ENCODE results near the gene MYG1. TPM values are rescaled to one million over a fixed set of nuclear protein-coding genes. Genes with fewer than 3 reads are reported as not detected.

Gene MYG1, protein sequence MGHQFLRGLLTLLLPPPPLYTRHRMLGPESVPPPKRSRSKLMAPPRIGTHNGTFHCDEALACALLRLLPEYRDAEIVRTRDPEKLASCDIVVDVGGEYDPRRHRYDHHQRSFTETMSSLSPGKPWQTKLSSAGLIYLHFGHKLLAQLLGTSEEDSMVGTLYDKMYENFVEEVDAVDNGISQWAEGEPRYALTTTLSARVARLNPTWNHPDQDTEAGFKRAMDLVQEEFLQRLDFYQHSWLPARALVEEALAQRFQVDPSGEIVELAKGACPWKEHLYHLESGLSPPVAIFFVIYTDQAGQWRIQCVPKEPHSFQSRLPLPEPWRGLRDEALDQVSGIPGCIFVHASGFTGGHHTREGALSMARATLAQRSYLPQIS
- 60.0 TPM for polyA plus RNA-seq (2013, experiment 1 of 2)
- polyA plus RNA-seq (2013, experiment 2 of 2): 63.1 TPM

DNA sequence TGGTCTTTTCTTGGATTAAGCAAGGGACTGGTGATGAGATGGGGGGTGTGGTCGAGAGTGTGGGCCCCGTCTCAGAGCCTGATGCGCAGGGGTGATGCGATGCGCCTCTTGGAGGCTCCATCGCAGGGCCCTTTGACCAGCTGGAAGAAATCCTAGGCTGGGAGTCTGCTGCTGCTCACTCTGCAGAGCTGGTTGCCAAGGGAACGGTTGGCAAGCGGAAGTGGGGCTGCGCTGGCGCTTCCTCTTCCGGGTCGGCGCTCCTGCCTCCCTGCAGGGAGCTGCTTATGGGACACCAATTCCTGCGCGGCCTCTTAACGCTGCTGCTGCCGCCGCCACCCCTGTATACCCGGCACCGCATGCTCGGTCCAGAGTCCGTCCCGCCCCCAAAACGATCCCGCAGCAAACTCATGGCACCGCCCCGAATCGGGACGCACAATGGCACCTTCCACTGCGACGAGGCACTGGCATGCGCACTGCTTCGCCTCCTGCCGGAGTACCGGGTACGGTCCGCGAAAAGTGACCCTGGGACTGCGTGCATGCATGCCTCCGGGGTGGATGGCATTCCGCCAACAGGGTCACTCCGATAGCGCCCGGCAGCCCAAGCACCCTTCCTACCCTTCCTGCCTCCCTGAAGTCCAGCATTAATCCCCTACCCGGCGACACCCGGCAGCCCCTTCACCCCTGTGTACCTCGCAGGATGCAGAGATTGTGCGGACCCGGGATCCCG, at the start of gene MYG1:
Gene MYG1, plus strand, starts transcription at position 242 of the 727 bp plus-strand sequence. Its CDS starts 43 bp downstream, at position 285.
- Histone ChIP-seq H3K27me3 (ENCODE audit: insufficient read depth, low read length) (no peaks in the 10 kb centered on the region), H3K9me3 (ENCODE audit: insufficient read depth, low read depth, low read length) (no peaks in the 10 kb centered on the region), H3K9ac (ENCODE audit: low read depth, low read length) (peak within 1 kb of the TSS; percentile 81), H3K4me1 (ENCODE audit: insufficient read depth, low read length) (no peaks in the 10 kb centered on the region; the same call in 1 of the 2 replicates), H3K4me3 (ENCODE audit: low read length) (peak within 1 kb of the TSS; percentile 86), H3K27ac (ENCODE audit: low read depth, low read length) (peak within 1 kb of the TSS; percentile 75; the same call in 1 of the 2 replicates), H3K36me3 (ENCODE audit: insufficient read depth, low read length) (peaks cover 52% of the 10 kb centered on the region)
- WGBS: 2% methylated on average over 51 of the region's 51 CpGs

DNA sequence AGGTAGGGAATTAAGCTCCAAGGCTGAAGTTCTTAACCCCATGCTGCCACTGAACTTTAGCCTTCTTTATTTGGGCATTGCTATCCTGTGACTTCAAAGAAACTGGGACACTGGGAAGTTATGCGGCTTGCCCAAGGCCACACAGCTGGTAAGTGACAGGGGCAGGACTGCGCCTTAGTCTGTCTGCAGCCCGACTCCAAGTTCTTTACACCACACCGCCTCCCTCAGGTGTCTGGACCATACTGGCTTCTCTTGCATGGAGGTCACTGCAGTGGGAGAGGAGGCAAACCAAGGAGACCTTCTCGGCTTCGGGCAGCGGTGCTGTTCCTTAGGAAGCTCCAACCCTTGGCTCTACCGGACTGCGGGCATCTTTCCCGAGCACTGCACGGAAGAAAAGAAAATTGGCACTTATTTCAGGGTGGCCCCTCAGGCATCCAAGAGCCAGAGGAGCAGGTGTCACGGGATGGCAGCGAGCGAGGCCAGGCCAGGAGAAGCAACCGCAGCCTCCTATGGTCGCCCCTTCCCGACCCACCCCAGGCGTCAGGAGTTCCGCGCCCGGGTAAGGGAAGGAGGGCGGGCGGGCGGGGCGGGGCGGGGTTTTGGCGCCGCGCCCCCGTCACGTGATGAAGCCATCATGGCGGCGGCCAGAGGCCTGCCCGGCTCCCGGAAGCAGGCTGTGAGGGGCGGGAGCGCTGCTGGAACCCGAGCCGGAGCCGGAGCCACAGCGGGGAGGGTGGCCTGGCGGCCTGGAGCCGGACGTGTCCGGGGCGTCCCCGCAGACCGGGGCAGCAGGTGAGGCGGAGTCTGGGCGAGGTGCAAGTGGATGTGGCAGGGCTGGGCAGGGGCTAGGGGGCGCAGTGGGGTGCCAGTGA, 47.8 kb upstream of the MYG1 start:
- H3K27ac ChIP-seq (ENCODE audit: low read depth, low read length): peak overlapping the region; percentile 83; the same call in 1 of the 2 replicates
- under 1% methylated on average over 51 of the region's 51 CpGs for WGBS
- peaks cover 11% of the 10 kb centered on the region; the same call in 1 of the 2 replicates for H3K36me3 ChIP-seq (ENCODE audit: insufficient read depth, low read length)
- H3K9ac ChIP-seq (ENCODE audit: low read depth, low read length): peak overlapping the region; percentile 83
- H3K4me1 ChIP-seq (ENCODE audit: insufficient read depth, low read length): peaks cover 5% of the 10 kb centered on the region; the same call in 1 of the 2 replicates
- peak overlapping the region; percentile 95 for H3K4me3 ChIP-seq (ENCODE audit: low read length)
- no peaks in the 10 kb centered on the region for H3K9me3 ChIP-seq (ENCODE audit: insufficient read depth, low read depth, low read length)
- no peaks in the 10 kb centered on the region for H3K27me3 ChIP-seq (ENCODE audit: insufficient read depth, low read length)

DNA sequence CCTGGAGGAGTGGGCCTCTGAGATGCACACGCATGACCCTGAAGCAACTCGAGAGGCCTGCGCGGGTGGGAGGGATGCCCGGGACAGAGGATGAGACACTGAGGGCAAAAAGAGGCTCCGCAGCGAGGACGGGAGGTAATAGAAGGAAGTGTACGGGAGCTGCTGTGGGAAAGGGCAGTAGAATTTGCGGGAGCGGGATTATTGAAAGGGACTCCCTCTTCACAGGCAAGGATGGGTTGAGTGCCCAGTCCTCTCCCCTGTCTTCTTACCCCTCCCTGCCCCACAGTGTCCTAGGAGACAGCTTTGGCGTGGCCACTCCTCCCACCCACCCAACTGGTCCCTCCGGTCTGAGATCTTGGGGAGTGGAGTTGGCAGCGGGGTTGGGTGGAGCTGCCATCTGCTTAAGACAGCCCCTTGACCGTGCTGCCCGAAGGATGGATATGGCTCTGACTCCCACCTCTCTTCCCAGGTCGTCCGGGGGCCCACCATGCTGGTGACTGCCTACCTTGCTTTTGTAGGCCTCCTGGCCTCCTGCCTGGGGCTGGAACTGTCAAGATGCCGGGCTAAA, 47.1 kb upstream of the MYG1 start:
- peak overlapping the region; percentile 83 for H3K9ac ChIP-seq (ENCODE audit: low read depth, low read length)
- H3K27me3 ChIP-seq (ENCODE audit: insufficient read depth, low read length): no peaks in the 10 kb centered on the region
- peaks cover 5% of the 10 kb centered on the region; the same call in 1 of the 2 replicates for H3K4me1 ChIP-seq (ENCODE audit: insufficient read depth, low read length)
- peaks cover 11% of the 10 kb centered on the region; the same call in 1 of the 2 replicates for H3K36me3 ChIP-seq (ENCODE audit: insufficient read depth, low read length)
- peak overlapping the region; percentile 95 for H3K4me3 ChIP-seq (ENCODE audit: low read length)
- WGBS: 15% methylated on average over 19 of the region's 19 CpGs
- H3K27ac ChIP-seq (ENCODE audit: low read depth, low read length): peak overlapping the region; percentile 76; the same call in 1 of the 2 replicates
- no peaks in the 10 kb centered on the region for H3K9me3 ChIP-seq (ENCODE audit: insufficient read depth, low read depth, low read length)

DNA sequence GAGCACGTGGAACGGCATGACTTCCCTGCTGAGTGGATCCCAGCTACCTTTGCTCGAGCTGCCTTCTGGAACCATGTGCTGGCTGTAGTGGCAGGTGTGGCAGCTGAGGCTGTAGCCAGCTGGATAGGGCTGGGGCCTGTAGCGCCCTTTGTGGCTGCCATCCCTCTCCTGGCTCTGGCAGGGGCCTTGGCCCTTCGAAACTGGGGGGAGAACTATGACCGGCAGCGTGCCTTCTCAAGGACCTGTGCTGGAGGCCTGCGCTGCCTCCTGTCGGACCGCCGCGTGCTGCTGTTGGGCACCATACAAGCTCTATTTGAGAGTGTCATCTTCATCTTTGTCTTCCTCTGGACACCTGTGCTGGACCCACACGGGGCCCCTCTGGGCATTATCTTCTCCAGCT, 46.2 kb upstream of the MYG1 start:
- Histone ChIP-seq H3K36me3 (ENCODE audit: insufficient read depth, low read length) (peaks cover 11% of the 10 kb centered on the region; the same call in 1 of the 2 replicates), H3K4me3 (ENCODE audit: low read length) (no peak overlapping the region), H3K9me3 (ENCODE audit: insufficient read depth, low read depth, low read length) (no peaks in the 10 kb centered on the region), H3K27me3 (ENCODE audit: insufficient read depth, low read length) (no peaks in the 10 kb centered on the region), H3K9ac (ENCODE audit: low read depth, low read length) (no peak overlapping the region), H3K27ac (ENCODE audit: low read depth, low read length) (no peak overlapping the region), H3K4me1 (ENCODE audit: insufficient read depth, low read length) (peaks cover 5% of the 10 kb centered on the region; the same call in 1 of the 2 replicates)
- 95% methylated on average over 13 of the region's 13 CpGs for WGBS

DNA sequence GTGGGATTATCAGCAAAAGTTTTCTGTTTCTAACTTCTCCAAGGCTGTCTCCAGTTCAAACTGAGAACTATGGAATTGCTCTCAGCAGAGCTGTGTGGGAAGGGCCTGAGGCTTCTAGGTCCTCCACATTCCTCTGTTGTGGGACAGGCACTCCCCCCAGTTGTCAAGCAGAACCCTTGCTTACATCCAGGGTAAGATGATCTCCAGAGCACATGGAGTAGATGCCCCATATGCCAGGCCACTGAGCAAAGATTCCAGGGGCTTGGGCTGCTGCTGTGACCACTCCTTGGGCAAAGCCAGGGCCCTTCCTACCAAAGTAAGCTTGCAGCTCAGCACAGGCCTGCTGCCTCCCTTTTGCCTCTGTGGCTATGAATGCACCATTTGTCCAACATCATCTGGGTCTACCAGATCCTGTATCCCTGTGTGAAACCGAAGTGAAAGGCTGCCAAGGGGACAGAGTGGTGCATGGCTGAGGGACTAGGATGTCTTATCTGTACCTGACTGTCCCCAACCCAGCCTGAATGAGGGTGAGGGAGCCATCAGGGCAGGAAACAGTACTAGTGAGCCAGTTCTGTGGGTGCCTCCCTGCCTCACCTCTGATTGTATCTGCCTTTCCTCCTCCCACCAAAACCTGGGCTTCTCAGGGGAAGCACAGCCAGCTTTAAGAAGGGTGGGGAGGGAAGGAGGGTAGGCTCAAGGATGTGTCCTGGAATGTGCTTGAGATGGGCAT, 44.5 kb upstream of the MYG1 start:
- no peak overlapping the region for H3K9ac ChIP-seq (ENCODE audit: low read depth, low read length)
- no peaks in the 10 kb centered on the region for H3K27me3 ChIP-seq (ENCODE audit: insufficient read depth, low read length)
- 81% methylated on average over 1 of the region's 1 CpG for WGBS
- no peaks in the 10 kb centered on the region for H3K9me3 ChIP-seq (ENCODE audit: insufficient read depth, low read depth, low read length)
- no peak overlapping the region for H3K4me3 ChIP-seq (ENCODE audit: low read length)
- peaks cover 11% of the 10 kb centered on the region; the same call in 1 of the 2 replicates for H3K36me3 ChIP-seq (ENCODE audit: insufficient read depth, low read length)
- peaks cover 5% of the 10 kb centered on the region; the same call in 1 of the 2 replicates for H3K4me1 ChIP-seq (ENCODE audit: insufficient read depth, low read length)
- H3K27ac ChIP-seq (ENCODE audit: low read depth, low read length): no peak overlapping the region

DNA sequence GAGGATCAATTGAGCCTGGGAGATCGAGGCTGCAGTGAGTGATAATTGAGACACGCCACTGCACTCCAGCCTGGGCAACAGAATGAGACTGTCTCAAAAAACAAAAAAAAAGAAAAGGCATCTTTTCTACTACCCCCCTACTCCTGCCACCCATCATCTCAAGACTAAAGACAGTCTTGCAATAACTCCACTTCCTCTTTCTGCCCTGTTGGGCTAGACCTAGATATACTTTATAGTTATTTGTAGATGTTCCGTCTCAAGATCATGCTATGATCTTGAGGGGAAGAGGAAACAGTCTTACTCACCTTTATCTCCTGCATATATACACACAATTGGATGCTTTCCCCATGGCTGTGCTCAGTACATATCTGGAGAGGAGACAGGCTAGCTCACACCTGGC, 43.5 kb upstream of the MYG1 start:
- WGBS: 94% methylated on average over 2 of the region's 3 CpGs
- Histone ChIP-seq H3K4me1 (ENCODE audit: insufficient read depth, low read length) (peaks cover 4% of the 10 kb centered on the region; the same call in 1 of the 2 replicates), H3K36me3 (ENCODE audit: insufficient read depth, low read length) (peaks cover 11% of the 10 kb centered on the region; the same call in 1 of the 2 replicates), H3K9me3 (ENCODE audit: insufficient read depth, low read depth, low read length) (no peaks in the 10 kb centered on the region), H3K27me3 (ENCODE audit: insufficient read depth, low read length) (no peaks in the 10 kb centered on the region), H3K27ac (ENCODE audit: low read depth, low read length) (no peak overlapping the region), H3K9ac (ENCODE audit: low read depth, low read length) (no peak overlapping the region), H3K4me3 (ENCODE audit: low read length) (no peak overlapping the region)

DNA sequence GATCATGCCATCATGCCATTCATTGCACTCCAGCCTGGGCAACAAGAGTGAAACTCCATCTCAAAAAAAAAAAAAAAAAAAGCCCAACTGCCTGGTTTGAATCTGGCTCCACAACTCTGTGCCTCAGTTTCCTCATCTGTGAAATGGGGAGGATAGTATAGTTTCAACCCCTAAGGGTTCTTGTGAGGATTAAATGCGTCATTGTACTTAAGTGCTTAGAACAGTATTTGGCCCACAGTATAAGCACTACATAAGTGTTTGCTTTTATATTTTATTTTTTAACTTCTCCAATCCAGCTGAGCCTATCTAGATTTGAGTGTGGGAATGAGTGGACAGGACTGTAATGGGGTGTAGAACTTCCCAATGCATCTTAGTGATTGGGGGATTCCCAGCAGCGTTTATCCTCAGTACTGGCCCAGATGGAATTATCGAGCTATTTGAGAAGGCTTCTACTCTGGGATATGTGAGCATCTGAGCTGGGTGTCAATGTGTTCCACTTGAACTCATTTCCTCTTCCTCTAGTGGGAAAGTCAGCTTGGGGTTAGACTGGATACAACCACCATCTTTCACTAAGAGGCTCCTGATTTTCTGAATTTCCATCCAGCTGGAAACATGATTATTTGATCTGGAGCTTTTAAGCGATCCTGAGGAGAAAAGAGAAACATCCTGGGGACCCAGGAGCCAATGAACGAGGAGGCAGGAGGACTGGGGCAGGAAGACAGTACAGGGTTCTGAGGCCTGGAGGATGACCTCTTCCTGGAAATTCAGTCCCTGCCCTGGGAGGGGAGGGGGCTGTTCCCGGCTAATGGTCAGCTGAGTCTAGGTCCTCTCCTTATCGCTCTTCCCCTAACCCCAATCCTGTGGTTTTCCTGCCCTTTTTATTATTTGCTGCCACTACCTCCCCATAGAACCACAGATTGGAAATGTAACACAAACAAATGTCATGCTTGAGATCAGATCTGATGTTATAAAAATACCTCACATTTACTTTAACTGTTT, 40.7 kb upstream of the MYG1 start:
- Histone ChIP-seq H3K9ac (ENCODE audit: low read depth, low read length) (no peak overlapping the region), H3K36me3 (ENCODE audit: insufficient read depth, low read length) (peaks cover 8% of the 10 kb centered on the region; the same call in 1 of the 2 replicates), H3K4me3 (ENCODE audit: low read length) (no peak overlapping the region), H3K4me1 (ENCODE audit: insufficient read depth, low read length) (no peaks in the 10 kb centered on the region), H3K27ac (ENCODE audit: low read depth, low read length) (no peak overlapping the region), H3K27me3 (ENCODE audit: insufficient read depth, low read length) (no peaks in the 10 kb centered on the region), H3K9me3 (ENCODE audit: insufficient read depth, low read depth, low read length) (no peaks in the 10 kb centered on the region)
- WGBS: 86% methylated on average over 6 of the region's 7 CpGs

DNA sequence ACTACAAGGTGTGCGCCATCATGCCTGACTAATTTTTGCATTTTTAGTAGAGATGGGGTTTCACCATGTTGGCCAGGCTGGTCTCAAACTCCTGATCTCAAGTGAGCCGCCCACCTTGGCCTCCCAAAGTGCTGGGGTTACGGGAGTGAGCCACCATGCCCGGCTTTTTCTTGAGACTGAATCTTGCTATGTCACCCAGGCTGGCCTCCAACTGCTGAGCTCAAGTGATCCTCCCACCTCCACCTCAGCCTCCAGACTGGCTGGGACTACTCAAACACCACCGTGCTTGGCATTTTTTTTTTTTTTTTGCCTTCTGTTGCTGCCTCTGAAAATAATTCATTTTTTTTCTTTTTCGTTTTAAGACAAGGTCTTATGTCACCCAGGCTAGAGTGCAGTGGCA, 39.6 kb upstream of the MYG1 start:
- H3K27me3 ChIP-seq (ENCODE audit: insufficient read depth, low read length): no peaks in the 10 kb centered on the region
- no peak overlapping the region for H3K9ac ChIP-seq (ENCODE audit: low read depth, low read length)
- H3K4me3 ChIP-seq (ENCODE audit: low read length): no peak overlapping the region
- no peaks in the 10 kb centered on the region for H3K9me3 ChIP-seq (ENCODE audit: insufficient read depth, low read depth, low read length)
- peaks cover under 1% of the 10 kb centered on the region; the same call in 1 of the 2 replicates for H3K36me3 ChIP-seq (ENCODE audit: insufficient read depth, low read length)
- WGBS: 93% methylated on average over 6 of the region's 6 CpGs
- H3K27ac ChIP-seq (ENCODE audit: low read depth, low read length): no peak overlapping the region
- no peaks in the 10 kb centered on the region for H3K4me1 ChIP-seq (ENCODE audit: insufficient read depth, low read length)

DNA sequence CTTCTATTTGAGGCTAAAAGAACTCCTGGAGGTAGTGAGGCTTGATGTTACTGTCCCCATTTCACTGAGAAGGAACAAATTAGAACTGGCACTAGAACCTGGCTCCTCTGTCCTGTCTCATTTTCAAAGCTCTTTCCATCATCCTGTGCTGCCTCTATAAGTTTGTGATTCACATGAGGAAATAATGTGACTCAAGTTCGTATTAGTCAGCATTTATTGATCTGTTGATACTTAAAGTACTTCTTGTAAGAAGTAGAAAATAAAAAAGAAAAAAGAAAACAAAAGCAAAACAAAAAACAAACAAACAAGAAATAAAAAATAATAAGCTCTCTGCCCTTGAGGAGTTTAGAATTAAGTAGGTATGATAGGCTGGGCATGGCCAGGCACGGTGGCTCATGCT, 33.7 kb upstream of the MYG1 start:
- 86% methylated on average over 1 of the region's 2 CpGs for WGBS
- Histone ChIP-seq H3K9ac (ENCODE audit: low read depth, low read length) (no peak overlapping the region), H3K27ac (ENCODE audit: low read depth, low read length) (no peak overlapping the region), H3K36me3 (ENCODE audit: insufficient read depth, low read length) (peaks cover 19% of the 10 kb centered on the region), H3K9me3 (ENCODE audit: insufficient read depth, low read depth, low read length) (no peaks in the 10 kb centered on the region), H3K4me3 (ENCODE audit: low read length) (no peak overlapping the region), H3K4me1 (ENCODE audit: insufficient read depth, low read length) (peaks cover 10% of the 10 kb centered on the region; the same call in 1 of the 2 replicates), H3K27me3 (ENCODE audit: insufficient read depth, low read length) (no peaks in the 10 kb centered on the region)

Measured in HUES64 (cell line).